Astrocyte of the hippocampus (primary cell): ENCODE results near the gene OGFOD2.
"Not testable (repeated sequence)": the region's sequence is repeated elsewhere in the genome, so short reads cannot be mapped to it uniquely, and the experiment has no call there.

Experiments used
- DNase-seq: peaks from one replicate; pipeline ENCODE4 v3.0.0; 2011; ENCODE audit warnings: low read depth, low spot score

The OGFOD2 gene

DNA sequence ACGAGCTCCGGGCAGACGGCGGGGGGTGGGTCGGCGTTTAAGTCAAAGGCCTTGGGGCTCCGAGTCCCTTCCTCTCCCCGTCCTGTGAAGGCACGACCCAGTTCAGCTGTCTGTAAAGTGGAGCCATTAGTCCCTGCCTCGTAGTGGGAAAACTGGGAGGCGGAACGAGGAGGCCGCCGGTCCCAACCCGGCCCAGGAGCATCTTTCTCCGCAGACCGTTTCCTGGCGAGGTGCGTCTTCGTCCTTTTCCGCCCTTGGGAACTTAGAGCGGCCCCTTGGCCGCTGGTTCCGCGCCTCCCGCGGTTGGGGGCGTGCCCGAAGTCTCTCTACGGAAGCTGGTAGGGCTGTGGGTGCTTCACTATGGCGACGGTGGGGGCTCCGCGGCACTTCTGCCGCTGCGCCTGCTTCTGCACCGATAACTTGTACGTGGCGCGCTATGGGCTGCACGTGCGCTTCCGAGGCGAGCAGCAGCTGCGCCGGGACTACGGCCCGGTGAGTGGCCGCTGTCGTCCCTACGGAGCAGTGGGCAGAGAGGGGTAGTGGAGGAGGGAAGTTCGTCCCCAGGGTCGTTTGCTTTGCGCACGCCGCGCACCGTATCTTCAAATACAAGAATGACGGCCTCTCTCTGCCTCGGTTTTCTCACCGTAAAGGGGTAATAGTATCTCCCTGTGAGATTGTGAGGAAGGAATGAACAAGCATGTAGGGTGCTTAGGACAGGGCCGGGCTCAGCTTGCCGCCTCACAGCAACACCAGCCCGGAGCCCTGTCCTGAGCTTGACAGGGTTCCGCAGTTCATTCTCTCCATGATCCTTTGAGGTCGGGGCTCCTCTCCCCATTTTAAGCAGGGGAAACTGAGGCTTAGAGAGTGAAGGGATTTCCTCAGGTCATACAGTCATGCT, at the start of gene OGFOD2:
Gene OGFOD2 (plus strand): TSS at position 353 of the 898 bp plus-strand sequence. CDS start 8 bp downstream, at position 361.
- peak; percentile 96 for DNase-seq

GRCh38 chr12:122927756-122928403, 47.2 kb upstream of the OGFOD2 start:
- DNase-seq: no peak

DNA sequence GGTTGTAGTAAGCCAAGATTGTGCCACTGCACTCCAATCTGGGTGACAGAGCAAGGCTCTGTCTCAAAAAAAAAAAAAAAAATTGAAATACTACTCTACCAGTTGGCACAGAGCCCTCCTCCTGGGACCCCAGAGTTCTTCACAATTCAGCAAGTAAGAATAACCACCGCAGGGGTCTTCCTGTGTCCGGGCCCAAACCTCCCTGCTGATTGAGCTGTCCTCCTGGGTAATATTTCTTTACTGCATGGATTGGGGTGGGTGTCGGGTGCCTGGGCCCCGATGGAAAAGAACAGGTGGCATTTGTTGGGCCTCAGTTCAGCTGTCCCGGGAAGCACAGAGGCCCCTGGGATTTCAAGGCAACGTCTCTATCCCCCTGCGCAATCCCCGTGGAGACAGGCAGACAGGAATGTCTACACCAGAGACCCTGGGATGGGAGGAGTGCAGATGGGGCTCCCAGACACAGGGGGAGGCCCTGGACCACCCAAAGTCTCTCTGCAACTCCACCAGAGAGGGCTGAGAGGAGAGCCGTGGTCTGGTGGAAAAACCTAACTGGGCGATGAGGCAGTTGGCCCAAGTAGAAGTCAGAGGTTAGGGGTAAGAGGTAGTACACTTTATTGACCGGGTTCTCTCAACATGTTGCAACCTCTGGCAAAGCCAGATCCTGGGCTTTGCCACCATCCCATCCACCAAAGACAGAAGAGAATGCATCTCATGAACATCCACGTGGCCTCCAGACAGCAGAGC, 46.5 kb upstream of the OGFOD2 start:
- DNase-seq: no peak

GRCh38 chr12:122929148-122929538, 45.9 kb upstream of the OGFOD2 start:
- no peak for DNase-seq

GRCh38 chr12:122929812-122930211, 45.2 kb upstream of the OGFOD2 start:
- DNase-seq: no peak

GRCh38 chr12:122932207-122932606, 42.8 kb upstream of the OGFOD2 start:
- no peak for DNase-seq

- no peak for DNase-seq
Measured at GRCh38 chr12:122934722-122935121, 40.3 kb upstream of the OGFOD2 start.

DNA sequence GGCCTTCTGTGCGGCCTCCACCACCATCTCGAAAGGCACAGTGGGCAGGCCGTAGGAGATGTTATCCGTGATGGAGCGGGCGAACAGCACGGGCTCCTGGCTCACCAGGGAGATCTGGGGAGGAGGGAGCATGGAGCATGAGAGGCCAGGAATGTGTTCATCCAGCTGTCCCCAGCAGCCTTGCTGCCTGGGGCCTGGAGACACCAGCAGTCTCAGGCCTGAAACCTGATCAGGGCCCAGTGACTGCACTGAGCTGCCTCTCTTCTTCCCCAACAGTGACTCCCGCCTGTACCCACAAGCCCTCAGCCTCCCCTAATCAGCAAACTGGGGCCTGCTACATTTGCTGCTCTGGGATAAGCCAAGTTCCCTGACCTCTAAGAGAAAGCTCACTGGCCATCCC, 39.7 kb upstream of the OGFOD2 start:
- DNase-seq: no peak

GRCh38 chr12:122937622-122938091, 37.4 kb upstream of the OGFOD2 start:
- no peak for DNase-seq

GRCh38 chr12:122939125-122939524, 35.9 kb upstream of the OGFOD2 start:
- no peak for DNase-seq

DNA sequence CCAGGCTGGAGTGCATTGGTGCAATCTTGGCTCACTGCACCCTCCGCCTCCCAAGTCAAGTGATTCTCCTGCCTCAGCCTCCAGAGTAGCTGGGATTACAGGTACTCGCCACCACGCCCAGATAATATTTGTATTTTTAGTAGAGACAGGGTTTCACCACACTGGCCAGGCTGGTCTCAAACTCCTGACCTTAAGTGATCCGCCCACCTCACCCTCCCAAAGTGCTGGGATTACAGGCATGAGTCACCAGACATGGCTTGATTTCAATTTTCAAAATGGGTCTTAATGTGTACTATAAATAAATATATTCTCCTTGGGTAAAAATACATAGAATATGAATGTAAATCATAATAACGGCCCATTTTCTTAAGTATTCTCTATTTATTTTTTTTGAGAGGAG, 33.7 kb upstream of the OGFOD2 start:
- not testable (repeated sequence) for DNase-seq

GRCh38 chr12:122942637-122943036, 32.4 kb upstream of the OGFOD2 start:
- DNase-seq: no peak

DNA sequence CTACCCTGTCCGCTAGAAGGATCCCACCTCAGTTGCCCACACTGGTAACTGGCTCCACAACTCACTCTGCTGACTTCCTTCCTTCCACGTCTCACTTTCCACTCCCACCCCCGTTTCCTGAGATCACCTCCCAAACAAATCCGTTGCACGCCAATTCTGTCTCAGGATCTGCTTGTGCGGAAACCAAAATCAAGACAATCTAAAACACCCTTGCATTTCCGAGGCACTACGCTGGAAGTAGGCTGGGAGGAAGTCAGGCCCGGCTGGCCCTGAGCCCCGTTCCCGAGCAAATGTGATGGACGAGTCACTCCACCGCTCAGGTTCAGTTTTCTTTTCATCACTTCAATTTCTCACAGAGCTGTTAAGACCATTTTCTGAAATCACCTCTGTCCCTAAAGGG, 31.8 kb upstream of the OGFOD2 start:
- DNase-seq: no peak

GRCh38 chr12:122944605-122945592, 30.1 kb upstream of the OGFOD2 start:
- DNase-seq: peak; percentile 85

DNA sequence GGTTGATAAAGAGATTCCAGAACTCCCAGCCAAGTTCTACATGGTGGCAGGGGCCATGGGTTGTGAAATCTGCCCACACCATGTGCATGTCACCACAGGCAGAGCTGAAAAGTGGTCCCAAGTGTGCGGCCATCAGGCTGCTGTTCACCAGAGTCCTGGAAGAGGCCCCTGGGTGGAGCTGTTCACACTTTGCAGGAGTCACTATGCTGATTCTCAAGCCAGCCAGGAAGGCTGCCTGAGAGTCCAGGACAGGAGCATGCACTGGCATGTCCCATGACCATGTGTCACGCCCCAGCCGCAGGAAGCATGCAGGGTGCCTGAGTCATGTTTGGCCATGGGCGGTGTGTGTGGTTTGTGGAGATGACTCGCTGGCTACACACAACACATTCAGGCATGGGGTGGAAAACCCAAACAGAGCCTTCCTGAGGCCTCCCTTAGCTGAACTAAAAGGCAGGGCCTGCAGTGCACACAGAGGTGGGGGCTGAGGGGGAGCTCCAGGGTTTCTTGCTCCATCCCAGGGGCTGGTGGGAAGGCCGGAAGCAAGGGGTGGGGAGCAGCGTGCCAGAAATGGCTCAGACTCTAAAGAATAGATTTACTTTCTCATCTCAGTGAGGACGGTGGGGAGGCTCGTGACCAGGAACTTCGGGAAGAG, 28.2 kb upstream of the OGFOD2 start:
- peak; percentile 98 for DNase-seq

GRCh38 chr12:122947352-122947792, 27.7 kb upstream of the OGFOD2 start:
- DNase-seq: no peak

GRCh38 chr12:122948605-122949004, 26.4 kb upstream of the OGFOD2 start:
- no peak for DNase-seq

DNA sequence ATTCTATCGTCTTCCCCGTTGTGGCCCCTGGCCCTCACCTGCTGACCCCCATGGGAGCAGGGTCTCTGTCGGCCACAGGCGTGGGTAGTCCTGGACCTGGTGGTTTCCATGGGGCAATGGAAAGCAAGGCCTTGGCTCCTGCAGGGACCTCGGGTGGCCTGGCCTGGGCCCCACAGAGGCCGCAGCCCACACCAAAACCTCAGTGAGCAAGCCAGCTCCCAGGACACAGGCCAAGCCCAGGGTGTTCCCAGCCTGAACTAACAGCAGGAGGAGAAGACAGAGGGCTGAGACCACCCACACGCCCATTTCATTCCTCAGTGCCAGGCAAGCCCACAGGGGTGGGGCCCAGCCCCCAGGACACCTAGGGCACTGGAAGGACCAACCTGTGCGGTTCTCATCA, 25.6 kb upstream of the OGFOD2 start:
- DNase-seq: no peak

- DNase-seq: no peak
Measured at GRCh38 chr12:122949816-122950675, 25.0 kb upstream of the OGFOD2 start.
